A673 (cell line): ENCODE results near the gene RAET1E. TPM values are rescaled to one million over a fixed set of nuclear protein-coding genes. Genes with fewer than 3 reads are reported as not detected.
"Not testable (repeated sequence)": the region's sequence is repeated elsewhere in the genome, so short reads cannot be mapped to it uniquely, and the experiment has no call there.

Source experiments
- BruUV-seq: library from RNA; stranded (reverse); fragments of 400-500 nt; replicated peaks from 2 replicates; lab custom pipeline; 2021; lab: Mats Ljungman, UMichigan
- CTCF ChIA-PET: fragments of 300-600 bp; sonication (Branson Sonifier 250); formaldehyde crosslinking; loops from one replicate; lab custom pipeline; 2022; ENCODE audit warnings: antibody characterized with exemption; lab: Charles Lee
- POLR2A ChIA-PET: fragments of 300-600 bp; sonication (Branson Sonifier 250); formaldehyde crosslinking; loops from one replicate; lab custom pipeline; 2022; ENCODE audit warnings: antibody characterized with exemption; ENCODE audit not compliant: low non-redundant PET; lab: Charles Lee
- DNase-seq: peaks from one replicate; pipeline ENCODE4 v3.0.0-alpha.2; 2015; ENCODE audit warnings: low spot score
- H3K27ac ChIP-seq: fragments of 200-600 bp; sonication (generic); 2 replicates; pipeline ENCODE4 v1.5.1; 2016; ENCODE audit warnings: mixed run types, low read depth, mild to moderate bottlenecking, mixed read lengths, antibody characterized with exemption, low read length; ENCODE audit not compliant: poor library complexity, severe bottlenecking
- H3K27me3 ChIP-seq: fragments of 200-600 bp; sonication (generic); replicated peaks from 2 replicates; pipeline ENCODE4 v1.6.1; 2017; ENCODE audit warnings: mixed run types, low read depth, mild to moderate bottlenecking, mixed read lengths, antibody characterized with exemption, low read length; ENCODE audit not compliant: insufficient read depth, poor library complexity
- H3K36me3 ChIP-seq: fragments of 200-600 bp; sonication (generic); 2 replicates; pipeline ENCODE4 v1.6.1; 2016; ENCODE audit warnings: mixed run types, mild to moderate bottlenecking, mixed read lengths, antibody characterized with exemption, low read length; ENCODE audit not compliant: insufficient read depth, poor library complexity, severe bottlenecking
- H3K4me1 ChIP-seq: fragments of 200-600 bp; sonication (generic); 2 replicates; pipeline ENCODE4 v1.6.1; 2017; ENCODE audit warnings: mixed run types, mild to moderate bottlenecking, mixed read lengths, antibody characterized with exemption, low read length; ENCODE audit not compliant: insufficient read depth, poor library complexity, severe bottlenecking
- H3K4me3 ChIP-seq: fragments of 200-600 bp; sonication (generic); 2 replicates; pipeline ENCODE4 v1.5.1; 2016; ENCODE audit warnings: low read depth, mixed run types, mild to moderate bottlenecking, mixed read lengths, low read length; ENCODE audit not compliant: poor library complexity, severe bottlenecking
- H3K9me3 ChIP-seq: fragments of 200-600 bp; sonication (generic); 2 replicates; pipeline ENCODE4 v1.6.1; 2016; ENCODE audit warnings: mixed run types, low read depth, mild to moderate bottlenecking, mixed read lengths, antibody characterized with exemption, low read length; ENCODE audit not compliant: poor library complexity, severe bottlenecking
- EZH2 ChIP-seq: fragments of 200-600 bp; sonication (generic); IDR thresholded peaks from 2 replicates; pipeline ENCODE4 v1.6.1; 2017; ENCODE audit warnings: borderline replicate concordance, low read depth, mild to moderate bottlenecking, mixed read lengths, antibody characterized with exemption, low read length; ENCODE audit not compliant: poor library complexity, severe bottlenecking
- intact Hi-C: fragments of 100-400 bp; cut with micrococcal nuclease; formaldehyde crosslinking; loops from one replicate; pipeline ENCODE4 v1.10.0; 2022; ENCODE audit not compliant: unreplicated experiment
- total RNA-seq: library from RNA; stranded (reverse); gene quantifications from 2 replicates; pipeline ENCODE4 v1.2.3, GENCODE V29; 2021
- TF ChIP-seq, protein P1 (sequence below): fragments of 300-800, 200-600 bp; sonication (generic); conservative IDR thresholded peaks from 2 replicates; pipeline ENCODE4 v1.5.1; 2017; ENCODE audit warnings: low read depth, mild to moderate bottlenecking, antibody characterized with exemption, low read length, moderate library complexity, mixed read lengths

The RAET1E gene
- total RNA-seq, 1 experiment from 2014 or later: 3.2 TPM

DNA sequence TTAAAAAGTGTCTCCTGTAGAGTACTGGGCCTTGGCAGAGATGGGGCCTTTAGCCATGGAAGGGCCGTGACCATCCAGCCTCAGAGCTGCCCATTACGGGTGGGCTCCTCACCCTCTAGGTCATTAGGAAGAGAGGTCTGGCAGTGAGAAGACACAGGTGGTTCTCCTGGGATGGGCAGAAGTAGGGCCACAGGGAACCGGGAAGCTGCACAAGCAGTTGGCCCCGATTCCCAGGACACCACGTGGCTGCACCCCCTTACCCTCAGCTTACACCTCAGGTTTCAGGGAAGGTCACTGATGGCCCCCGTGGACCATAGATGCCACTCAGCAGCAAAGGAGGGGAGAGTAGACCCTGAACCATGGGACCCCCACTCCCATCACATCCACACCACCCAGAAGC, 23.4 kb upstream of the RAET1E start:
- Histone ChIP-seq H3K4me3 (no peak overlapping the region), H3K9me3 (no peaks in the 10 kb centered on the region), H3K4me1 (peaks cover 12% of the 10 kb centered on the region), H3K27ac (no peak overlapping the region), H3K36me3 (no peaks in the 10 kb centered on the region), H3K27me3 (no peaks in the 10 kb centered on the region)
- DNase-seq: no peak
- no TSS peak for BruUV-seq
- ChIA-PET POLR2A (no interaction called here), CTCF (no interaction called here)
- TF ChIP-seq EZH2: no peak
- TF ChIP-seq, protein P1, sequence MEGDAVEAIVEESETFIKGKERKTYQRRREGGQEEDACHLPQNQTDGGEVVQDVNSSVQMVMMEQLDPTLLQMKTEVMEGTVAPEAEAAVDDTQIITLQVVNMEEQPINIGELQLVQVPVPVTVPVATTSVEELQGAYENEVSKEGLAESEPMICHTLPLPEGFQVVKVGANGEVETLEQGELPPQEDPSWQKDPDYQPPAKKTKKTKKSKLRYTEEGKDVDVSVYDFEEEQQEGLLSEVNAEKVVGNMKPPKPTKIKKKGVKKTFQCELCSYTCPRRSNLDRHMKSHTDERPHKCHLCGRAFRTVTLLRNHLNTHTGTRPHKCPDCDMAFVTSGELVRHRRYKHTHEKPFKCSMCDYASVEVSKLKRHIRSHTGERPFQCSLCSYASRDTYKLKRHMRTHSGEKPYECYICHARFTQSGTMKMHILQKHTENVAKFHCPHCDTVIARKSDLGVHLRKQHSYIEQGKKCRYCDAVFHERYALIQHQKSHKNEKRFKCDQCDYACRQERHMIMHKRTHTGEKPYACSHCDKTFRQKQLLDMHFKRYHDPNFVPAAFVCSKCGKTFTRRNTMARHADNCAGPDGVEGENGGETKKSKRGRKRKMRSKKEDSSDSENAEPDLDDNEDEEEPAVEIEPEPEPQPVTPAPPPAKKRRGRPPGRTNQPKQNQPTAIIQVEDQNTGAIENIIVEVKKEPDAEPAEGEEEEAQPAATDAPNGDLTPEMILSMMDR: no peak
- intact Hi-C loops: no loop called here

- POLR2A ChIA-PET: no interaction called here
- no peaks in the 10 kb centered on the region for H3K27me3 ChIP-seq
- H3K27ac ChIP-seq: no peak overlapping the region
- TF ChIP-seq, protein P1: no peak
- TF ChIP-seq EZH2: no peak
- no peaks in the 10 kb centered on the region for H3K9me3 ChIP-seq
- no peaks in the 10 kb centered on the region for H3K36me3 ChIP-seq
- no TSS peak for BruUV-seq
- no peak overlapping the region for H3K4me3 ChIP-seq
- CTCF ChIA-PET: no interaction called here
- intact Hi-C loops: no loop called here
- H3K4me1 ChIP-seq: peaks cover 12% of the 10 kb centered on the region
- no peak for DNase-seq
Observed at GRCh38 chr6:149919834-149920225, 21.9 kb upstream of the RAET1E start.

DNA sequence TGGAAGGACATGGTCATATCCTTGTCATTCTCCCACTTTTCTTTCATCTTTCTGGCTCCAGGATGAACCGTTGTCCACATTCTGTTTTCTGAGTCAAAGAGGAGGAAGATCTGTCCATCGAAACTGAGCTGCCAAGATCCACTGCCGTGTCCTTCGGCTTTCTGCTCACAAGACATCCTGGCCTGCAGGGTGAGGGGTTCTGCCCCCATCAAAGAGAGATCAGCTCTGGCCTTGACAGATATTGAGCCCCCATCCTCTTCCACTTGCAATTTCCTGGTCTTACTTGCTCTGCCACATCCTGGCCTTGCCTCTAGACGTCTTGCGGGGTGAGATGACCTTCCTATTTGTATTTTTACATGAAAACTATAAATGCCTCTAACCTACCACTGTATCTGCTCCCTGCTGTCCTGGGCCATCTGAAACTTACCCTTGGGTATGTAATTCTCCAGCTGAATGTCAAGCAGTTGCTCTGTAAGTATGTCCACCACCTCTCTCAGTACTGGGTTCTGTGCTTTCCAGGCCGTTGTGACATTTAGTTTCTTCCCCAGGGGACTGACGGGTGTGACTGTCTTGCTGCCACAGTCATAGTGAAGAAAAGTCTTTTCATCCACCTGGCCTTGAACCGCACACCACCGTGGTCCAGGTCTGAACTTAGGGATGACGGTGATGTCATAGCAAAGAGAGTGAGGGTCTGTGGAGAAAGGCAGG, 21.4 kb upstream of the RAET1E start:
- H3K27ac ChIP-seq, H3K9me3 ChIP-seq, DNase-seq, CTCF ChIA-PET, H3K4me3 ChIP-seq, BruUV-seq, H3K27me3 ChIP-seq, intact Hi-C loops, POLR2A ChIA-PET, H3K36me3 ChIP-seq: not testable (repeated sequence)
- H3K4me1 ChIP-seq: peaks cover 12% of the 10 kb centered on the region
